B cell (primary cell): ENCODE results near the gene SMCO1. TPM values are rescaled to one million over a fixed set of nuclear protein-coding genes. Genes with fewer than 3 reads are reported as not detected.

Experiments used
- ATAC-seq: fragments of 200-7000 bp; cut with Tn5 transposase; one replicate; pipeline ENCODE4 v1.10.0; 2021; ENCODE audit warnings: low read depth, mild to moderate bottlenecking, moderate number of reproducible peaks, moderate library complexity
- CTCF ChIA-PET: fragments of 350-600 bp; sonication (Branson Sonifier 250); formaldehyde crosslinking; loops from one replicate; lab custom pipeline; 2021; ENCODE audit warnings: antibody characterized with exemption, inconsistent platforms; lab: Charles Lee
- POLR2A ChIA-PET: fragments of 350-600 bp; sonication (Branson Sonifier 250); formaldehyde crosslinking; loops from one replicate; lab custom pipeline; 2021; ENCODE audit warnings: antibody characterized with exemption; lab: Charles Lee
- DNase-seq: peaks from one replicate; pipeline ENCODE4 v3.0.0; 2013
- H2AFZ ChIP-seq: 2 replicates; pipeline ENCODE4 v1.6.1; 2012; ENCODE audit warnings: mild to moderate bottlenecking, low read depth, low read length; ENCODE audit not compliant: insufficient read depth, poor library complexity, severe bottlenecking
- H3K27ac ChIP-seq, 2 donors: 1 replicate in 1 of 2; 2 replicates in 1 of 2; pipeline ENCODE4 v1.5.1; 2012 to 2013; ENCODE audit warnings: low read length in 2 of 2, mild to moderate bottlenecking in 2 of 2, moderate library complexity in 1 of 2
- H3K27me3 ChIP-seq, 4 experiments: fragments of 200-600 bp in 1 of 4; sonication (generic) in 1 of 4; replicated peaks in 1 of 4; 1 replicate in 2 of 4; 2 replicates in 2 of 4; pipeline versions ENCODE4 v1.6.1 to v1.7.0; 2013 to 2016; ENCODE audit warnings: low read length in 3 of 4, mild to moderate bottlenecking in 2 of 4, mixed read lengths in 1 of 4, moderate library complexity in 1 of 4; ENCODE audit not compliant: insufficient read depth in 4 of 4, control insufficient read depth in 3 of 4; ENCODE audit errors: control extremely low read depth in 1 of 4
- H3K36me3 ChIP-seq, 2 experiments: replicated peaks in 1 of 2; 1 replicate in 1 of 2; 2 replicates in 1 of 2; pipeline versions ENCODE4 v1.6.1 to v1.7.1; 2013; ENCODE audit warnings: low read length in 1 of 2; ENCODE audit not compliant: insufficient read depth in 2 of 2, control insufficient read depth in 1 of 2; ENCODE audit errors: control extremely low read depth in 1 of 2, extremely low read depth in 1 of 2
- H3K4me1 ChIP-seq, 2 donors: fragments of 200-600 bp in 1 of 2; sonication (generic) in 1 of 2; 1 replicate in 1 of 2; 2 replicates in 1 of 2; pipeline versions ENCODE4 v1.5.1 to v1.6.1; 2013 to 2017; ENCODE audit warnings: low read length in 2 of 2; ENCODE audit not compliant: control insufficient read depth in 2 of 2, insufficient read depth in 2 of 2
- H3K4me2 ChIP-seq: replicated peaks from 2 replicates; pipeline ENCODE3; 2012; ENCODE audit warnings: mild to moderate bottlenecking, low read depth, low read length; ENCODE audit not compliant: poor library complexity, severe bottlenecking
- H3K4me3 ChIP-seq, 5 experiments: fragments of 200-600 bp in 1 of 5; sonication (generic) in 1 of 5; 1 replicate in 3 of 5; 2 replicates in 2 of 5; pipeline versions ENCODE4 v1.5.1 to v1.7.0; 2011 to 2016; ENCODE audit warnings: low read length in 4 of 5, mild to moderate bottlenecking in 4 of 5, low read depth in 2 of 5, control low read depth in 1 of 5, moderate library complexity in 1 of 5; ENCODE audit not compliant: insufficient read depth in 1 of 5; ENCODE audit errors: control extremely low read depth in 1 of 5, extremely low read depth in 1 of 5
- H3K79me2 ChIP-seq: fragments of 200-600 bp; sonication (generic); one replicate; pipeline ENCODE4 v1.6.0; 2016; ENCODE audit warnings: low read length; ENCODE audit not compliant: control insufficient read depth, insufficient read depth
- H3K9ac ChIP-seq: fragments of 200-600 bp; sonication (generic); 2 replicates; pipeline ENCODE4 v1.6.1; 2017; ENCODE audit warnings: mild to moderate bottlenecking, low read length, moderate library complexity
- H3K9me3 ChIP-seq, 3 donors: one replicate each; pipeline versions ENCODE4 v1.6.1 to v1.7.1; 2013; ENCODE audit warnings: low read length in 2 of 3; ENCODE audit not compliant: control insufficient read depth in 2 of 3, insufficient read depth in 1 of 3; ENCODE audit errors: control extremely low read depth in 1 of 3
- H4K20me1 ChIP-seq: 2 replicates; pipeline ENCODE4 v1.6.0; 2012; ENCODE audit warnings: mild to moderate bottlenecking, low read length; ENCODE audit not compliant: insufficient read depth, control insufficient read depth, poor library complexity, severe bottlenecking
- H3K27ac Mint-ChIP-seq: one replicate; pipeline ENCODE4 v1.8.0; 2021; ENCODE audit warnings: mixed read lengths
- H3K27me3 Mint-ChIP-seq: one replicate; pipeline ENCODE4 v1.8.0; 2021; ENCODE audit warnings: mixed read lengths
- H3K4me1 Mint-ChIP-seq: one replicate; pipeline ENCODE4 v1.8.0; 2021; ENCODE audit warnings: mixed read lengths
- H3K4me3 Mint-ChIP-seq: one replicate; pipeline ENCODE4 v1.8.0; 2021; ENCODE audit warnings: mixed read lengths
- H3K9me3 Mint-ChIP-seq: one replicate; pipeline ENCODE4 v1.8.0; 2022; ENCODE audit warnings: mixed read lengths; ENCODE audit not compliant: insufficient read depth
- EZH2 ChIP-seq: IDR thresholded peaks from 2 replicates; pipeline ENCODE4 v1.6.1; 2012; ENCODE audit warnings: borderline replicate concordance, low read depth, mild to moderate bottlenecking, moderate library complexity, low read length; ENCODE audit not compliant: insufficient read depth, poor library complexity, severe bottlenecking
- WGBS: methylation state at CpG from one replicate; pipeline ENCODE4 v1.1.5; 2013; ENCODE audit warnings: missing lambda C conversion rate; ENCODE audit not compliant: insufficient coverage; 5-methylcytosine and 5-hydroxymethylcytosine counted together
- intact Hi-C: fragments of 100-400 bp; cut with micrococcal nuclease; formaldehyde crosslinking; loops from one replicate; pipeline ENCODE4 v1.10.0; 2022
- polyA plus RNA-seq: library from polyadenylated mRNA; depleted of rRNA; stranded (reverse); fragments of >200 nt; gene quantifications from 2 replicates; pipeline ENCODE4 v1.2.3, GENCODE V29; 2012
- total RNA-seq, 2 donors: library from RNA; stranded (reverse); fragments of 120-200 nt in 1 of 2; gene quantifications; 1 replicate in 1 of 2; 2 replicates in 1 of 2; pipeline versions ENCODE4 v1.2.3 to v1.2.4, GENCODE V29; 2013 to 2022
- TF ChIP-seq, protein P1 (sequence below): fragments of 200-600 bp; IDR thresholded peaks from one replicate; pipeline ENCODE4 v1.8.0; 2022; ENCODE audit warnings: antibody characterized with exemption, mild to moderate bottlenecking

The SMCO1 gene
- total and polyA plus RNA-seq, 2 donors (not counting 1 experiment from before 2014, with no cell fraction given), result not detected

DNA sequence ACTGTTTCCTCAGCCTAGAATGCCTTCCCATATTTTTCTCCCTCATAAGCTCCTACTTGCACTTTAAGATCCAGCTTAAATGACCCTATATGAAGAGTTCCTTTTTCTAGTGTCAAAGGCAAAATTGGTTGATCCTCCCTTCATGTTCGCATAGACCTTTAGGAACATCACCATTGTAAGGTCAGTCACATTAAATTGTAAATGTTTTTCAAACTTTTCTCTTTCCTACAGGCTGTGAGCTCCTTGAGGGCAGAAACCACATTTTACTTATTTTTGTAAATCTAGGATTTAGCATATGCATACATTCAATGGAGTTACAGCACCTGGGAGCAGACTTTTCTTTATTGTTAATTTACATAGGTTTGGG lies 813 bp downstream of the SMCO1 start:
- no peak overlapping the region for H2AFZ ChIP-seq
- H4K20me1 ChIP-seq, result no peaks in the 10 kb centered on the region
- H3K27me3 Mint-ChIP-seq, result peaks cover 13% of the 10 kb centered on the region
- no peak for ATAC-seq
- WGBS, result no CpG with 5 or more reads among the region's 1 CpG
- H3K27me3 ChIP-seq, result no peaks in the 10 kb centered on the region
- H3K4me1 Mint-ChIP-seq, result no peaks in the 10 kb centered on the region
- CTCF ChIA-PET, result interaction anchor here (0.9 to 1.2 kb wide), 2 partner anchors 9 to 10 kb away, joined by 3 to 4 read pairs; no protein-coding TSS in a partner anchor
- peaks cover 13% of the 10 kb centered on the region for H3K9me3 Mint-ChIP-seq
- H3K27ac ChIP-seq, result no peak overlapping the region
- H3K4me1 ChIP-seq, result no peaks in the 10 kb centered on the region
- peaks cover 8 to 40% (median 31%) of the 10 kb centered on the region in 3 donors for H3K9me3 ChIP-seq
- POLR2A ChIA-PET, result no interaction called here
- no peak overlapping the region for H3K4me3 Mint-ChIP-seq
- H3K9ac ChIP-seq, result no peak overlapping the region
- no peak for DNase-seq
- H3K27ac Mint-ChIP-seq, result no peak overlapping the region
- H3K36me3 ChIP-seq, result no peaks in the 10 kb centered on the region
- intact Hi-C loops, result no loop called here
- TF ChIP-seq EZH2, result no peak
- TF ChIP-seq, protein P1, sequence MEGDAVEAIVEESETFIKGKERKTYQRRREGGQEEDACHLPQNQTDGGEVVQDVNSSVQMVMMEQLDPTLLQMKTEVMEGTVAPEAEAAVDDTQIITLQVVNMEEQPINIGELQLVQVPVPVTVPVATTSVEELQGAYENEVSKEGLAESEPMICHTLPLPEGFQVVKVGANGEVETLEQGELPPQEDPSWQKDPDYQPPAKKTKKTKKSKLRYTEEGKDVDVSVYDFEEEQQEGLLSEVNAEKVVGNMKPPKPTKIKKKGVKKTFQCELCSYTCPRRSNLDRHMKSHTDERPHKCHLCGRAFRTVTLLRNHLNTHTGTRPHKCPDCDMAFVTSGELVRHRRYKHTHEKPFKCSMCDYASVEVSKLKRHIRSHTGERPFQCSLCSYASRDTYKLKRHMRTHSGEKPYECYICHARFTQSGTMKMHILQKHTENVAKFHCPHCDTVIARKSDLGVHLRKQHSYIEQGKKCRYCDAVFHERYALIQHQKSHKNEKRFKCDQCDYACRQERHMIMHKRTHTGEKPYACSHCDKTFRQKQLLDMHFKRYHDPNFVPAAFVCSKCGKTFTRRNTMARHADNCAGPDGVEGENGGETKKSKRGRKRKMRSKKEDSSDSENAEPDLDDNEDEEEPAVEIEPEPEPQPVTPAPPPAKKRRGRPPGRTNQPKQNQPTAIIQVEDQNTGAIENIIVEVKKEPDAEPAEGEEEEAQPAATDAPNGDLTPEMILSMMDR, result no peak
- no peaks in the 10 kb centered on the region for H3K79me2 ChIP-seq
- no peak overlapping the region for H3K4me2 ChIP-seq
- no peak overlapping the region for H3K4me3 ChIP-seq

- Histone ChIP-seq H3K79me2 (no peaks in the 10 kb centered on the region), H3K4me2 (no peak overlapping the region), H3K27me3 (no peaks in the 10 kb centered on the region), H3K9me3 (peaks cover 8 to 35% (median 26%) of the 10 kb centered on the region in 3 donors), H3K36me3 (no peaks in the 10 kb centered on the region), H3K27ac (no peak overlapping the region), H3K9ac (no peak overlapping the region), H2AFZ (no peak overlapping the region), H4K20me1 (no peaks in the 10 kb centered on the region), H3K4me3 (no peak overlapping the region), H3K4me1 (no peaks in the 10 kb centered on the region)
- no peak for ATAC-seq
- Mint-ChIP-seq H3K4me3 (no peak overlapping the region), H3K4me1 (no peaks in the 10 kb centered on the region), H3K27ac (no peak overlapping the region), H3K9me3 (peaks cover 10% of the 10 kb centered on the region), H3K27me3 (peaks cover 13% of the 10 kb centered on the region)
- no peak for DNase-seq
- TF ChIP-seq EZH2, result no peak
- TF ChIP-seq, protein P1, result no peak
- CTCF ChIA-PET, result interaction anchor here (0.6 to 1.2 kb wide), 4 partner anchors 8 to 399 kb away, joined by 3 to 4 read pairs (median 3); no protein-coding TSS in a partner anchor
- 89% methylated on average over 5 of the region's 8 CpGs for WGBS
- intact Hi-C loops, result no loop called here
- POLR2A ChIA-PET, result no interaction called here
Measured at GRCh38 chr3:196513697-196514349, 1.3 kb downstream of the SMCO1 start.
